HG03039 (cell line): ENCODE measurements around the gene LCP1.
"Not testable (repeated sequence)": the region's sequence is repeated elsewhere in the genome, so short reads cannot be mapped to it uniquely, and the experiment has no call there.

ENCODE experiments used
- ATAC-seq: cut with Tn5 transposase; IDR thresholded peaks from one replicate; pipeline ENCODE4 v1.9.1; 2021; ENCODE audit warnings: mild to moderate bottlenecking, moderate library complexity; ENCODE audit not compliant: unreplicated experiment

Gene LCP1

GRCh38 chr13:46162741-46163140 lies 19.2 kb downstream of the LCP1 start:
- not testable (repeated sequence) for ATAC-seq

- no peak for ATAC-seq
Observed at GRCh38 chr13:46160471-46161066, 21.4 kb downstream of the LCP1 start.

- ATAC-seq, result no peak
Observed at GRCh38 chr13:46160065-46160464, 21.9 kb downstream of the LCP1 start.

- no peak for ATAC-seq
Observed at GRCh38 chr13:46158983-46159382, 23.0 kb downstream of the LCP1 start.

- no peak for ATAC-seq
Observed at GRCh38 chr13:46158222-46158621, 23.8 kb downstream of the LCP1 start.

- no peak for ATAC-seq
Observed at GRCh38 chr13:46154136-46154801, 27.7 kb downstream of the LCP1 start.

GRCh38 chr13:46152627-46153328 lies 29.2 kb downstream of the LCP1 start:
- no peak for ATAC-seq

- no peak for ATAC-seq
Observed at GRCh38 chr13:46150134-46150693, 31.8 kb downstream of the LCP1 start.

- ATAC-seq, result no peak
Observed at GRCh38 chr13:46149272-46150133, 32.5 kb downstream of the LCP1 start.

- ATAC-seq, result no peak
Observed at GRCh38 chr13:46146898-46147297, 35.1 kb downstream of the LCP1 start.

- no peak for ATAC-seq
Observed at GRCh38 chr13:46145950-46146349, 36.0 kb downstream of the LCP1 start.

GRCh38 chr13:46145135-46145534 lies 36.8 kb downstream of the LCP1 start:
- ATAC-seq, result no peak

- no peak for ATAC-seq
Observed at GRCh38 chr13:46143184-46143701, 38.7 kb downstream of the LCP1 start.

GRCh38 chr13:46142776-46143175 lies 39.2 kb downstream of the LCP1 start:
- ATAC-seq, result no peak

- ATAC-seq, result no peak
Observed at GRCh38 chr13:46140044-46140443, 41.9 kb downstream of the LCP1 start.

- no peak for ATAC-seq
Observed at GRCh38 chr13:46137627-46138317, 44.2 kb downstream of the LCP1 start.

GRCh38 chr13:46136688-46137087 lies 45.3 kb downstream of the LCP1 start:
- no peak for ATAC-seq

GRCh38 chr13:46134961-46135522 lies 46.9 kb downstream of the LCP1 start:
- no peak for ATAC-seq

GRCh38 chr13:46134494-46134893 lies 47.5 kb downstream of the LCP1 start:
- ATAC-seq, result no peak

- no peak for ATAC-seq
Observed at GRCh38 chr13:46132109-46132508, 49.9 kb downstream of the LCP1 start.
